B cell (primary cell): ENCODE measurements around the gene TMEM220. TPM values are rescaled to one million over a fixed set of nuclear protein-coding genes. Genes with fewer than 3 reads are reported as not detected.

ENCODE experiments used
- ATAC-seq: fragments of 200-7000 bp; cut with Tn5 transposase; one replicate; pipeline ENCODE4 v1.10.0; 2021; ENCODE audit warnings: low read depth, mild to moderate bottlenecking, moderate number of reproducible peaks, moderate library complexity
- CTCF ChIA-PET: fragments of 350-600 bp; sonication (Branson Sonifier 250); formaldehyde crosslinking; loops from one replicate; lab custom pipeline; 2021; ENCODE audit warnings: antibody characterized with exemption, inconsistent platforms; lab: Charles Lee
- POLR2A ChIA-PET: fragments of 350-600 bp; sonication (Branson Sonifier 250); formaldehyde crosslinking; loops from one replicate; lab custom pipeline; 2021; ENCODE audit warnings: antibody characterized with exemption; lab: Charles Lee
- DNase-seq: peaks from one replicate; pipeline ENCODE4 v3.0.0; 2013
- H2AFZ ChIP-seq: 2 replicates; pipeline ENCODE4 v1.6.1; 2012; ENCODE audit warnings: mild to moderate bottlenecking, low read depth, low read length; ENCODE audit not compliant: insufficient read depth, poor library complexity, severe bottlenecking
- H3K27ac ChIP-seq, 2 donors: 1 replicate in 1 of 2; 2 replicates in 1 of 2; pipeline ENCODE4 v1.5.1; 2012 to 2013; ENCODE audit warnings: low read length in 2 of 2, mild to moderate bottlenecking in 2 of 2, moderate library complexity in 1 of 2
- H3K27me3 ChIP-seq, 4 experiments: fragments of 200-600 bp in 1 of 4; sonication (generic) in 1 of 4; replicated peaks in 1 of 4; 1 replicate in 2 of 4; 2 replicates in 2 of 4; pipeline versions ENCODE4 v1.6.1 to v1.7.0; 2013 to 2016; ENCODE audit warnings: low read length in 3 of 4, mild to moderate bottlenecking in 2 of 4, mixed read lengths in 1 of 4, moderate library complexity in 1 of 4; ENCODE audit not compliant: insufficient read depth in 4 of 4, control insufficient read depth in 3 of 4; ENCODE audit errors: control extremely low read depth in 1 of 4
- H3K36me3 ChIP-seq, 2 experiments: replicated peaks in 1 of 2; 1 replicate in 1 of 2; 2 replicates in 1 of 2; pipeline versions ENCODE4 v1.6.1 to v1.7.1; 2013; ENCODE audit warnings: low read length in 1 of 2; ENCODE audit not compliant: insufficient read depth in 2 of 2, control insufficient read depth in 1 of 2; ENCODE audit errors: control extremely low read depth in 1 of 2, extremely low read depth in 1 of 2
- H3K4me1 ChIP-seq, 2 donors: fragments of 200-600 bp in 1 of 2; sonication (generic) in 1 of 2; 1 replicate in 1 of 2; 2 replicates in 1 of 2; pipeline versions ENCODE4 v1.5.1 to v1.6.1; 2013 to 2017; ENCODE audit warnings: low read length in 2 of 2; ENCODE audit not compliant: control insufficient read depth in 2 of 2, insufficient read depth in 2 of 2
- H3K4me2 ChIP-seq: replicated peaks from 2 replicates; pipeline ENCODE3; 2012; ENCODE audit warnings: mild to moderate bottlenecking, low read depth, low read length; ENCODE audit not compliant: poor library complexity, severe bottlenecking
- H3K4me3 ChIP-seq, 5 experiments: fragments of 200-600 bp in 1 of 5; sonication (generic) in 1 of 5; 1 replicate in 3 of 5; 2 replicates in 2 of 5; pipeline versions ENCODE4 v1.5.1 to v1.7.0; 2011 to 2016; ENCODE audit warnings: low read length in 4 of 5, mild to moderate bottlenecking in 4 of 5, low read depth in 2 of 5, control low read depth in 1 of 5, moderate library complexity in 1 of 5; ENCODE audit not compliant: insufficient read depth in 1 of 5; ENCODE audit errors: control extremely low read depth in 1 of 5, extremely low read depth in 1 of 5
- H3K79me2 ChIP-seq: fragments of 200-600 bp; sonication (generic); one replicate; pipeline ENCODE4 v1.6.0; 2016; ENCODE audit warnings: low read length; ENCODE audit not compliant: control insufficient read depth, insufficient read depth
- H3K9ac ChIP-seq: fragments of 200-600 bp; sonication (generic); 2 replicates; pipeline ENCODE4 v1.6.1; 2017; ENCODE audit warnings: mild to moderate bottlenecking, low read length, moderate library complexity
- H3K9me3 ChIP-seq, 3 donors: one replicate each; pipeline versions ENCODE4 v1.6.1 to v1.7.1; 2013; ENCODE audit warnings: low read length in 2 of 3; ENCODE audit not compliant: control insufficient read depth in 2 of 3, insufficient read depth in 1 of 3; ENCODE audit errors: control extremely low read depth in 1 of 3
- H4K20me1 ChIP-seq: 2 replicates; pipeline ENCODE4 v1.6.0; 2012; ENCODE audit warnings: mild to moderate bottlenecking, low read length; ENCODE audit not compliant: insufficient read depth, control insufficient read depth, poor library complexity, severe bottlenecking
- H3K27ac Mint-ChIP-seq: one replicate; pipeline ENCODE4 v1.8.0; 2021; ENCODE audit warnings: mixed read lengths
- H3K27me3 Mint-ChIP-seq: one replicate; pipeline ENCODE4 v1.8.0; 2021; ENCODE audit warnings: mixed read lengths
- H3K4me1 Mint-ChIP-seq: one replicate; pipeline ENCODE4 v1.8.0; 2021; ENCODE audit warnings: mixed read lengths
- H3K4me3 Mint-ChIP-seq: one replicate; pipeline ENCODE4 v1.8.0; 2021; ENCODE audit warnings: mixed read lengths
- H3K9me3 Mint-ChIP-seq: one replicate; pipeline ENCODE4 v1.8.0; 2022; ENCODE audit warnings: mixed read lengths; ENCODE audit not compliant: insufficient read depth
- EZH2 ChIP-seq: IDR thresholded peaks from 2 replicates; pipeline ENCODE4 v1.6.1; 2012; ENCODE audit warnings: borderline replicate concordance, low read depth, mild to moderate bottlenecking, moderate library complexity, low read length; ENCODE audit not compliant: insufficient read depth, poor library complexity, severe bottlenecking
- WGBS: methylation state at CpG from one replicate; pipeline ENCODE4 v1.1.5; 2013; ENCODE audit warnings: missing lambda C conversion rate; ENCODE audit not compliant: insufficient coverage; 5-methylcytosine and 5-hydroxymethylcytosine counted together
- intact Hi-C: fragments of 100-400 bp; cut with micrococcal nuclease; formaldehyde crosslinking; loops from one replicate; pipeline ENCODE4 v1.10.0; 2022
- polyA plus RNA-seq: library from polyadenylated mRNA; depleted of rRNA; stranded (reverse); fragments of >200 nt; gene quantifications from 2 replicates; pipeline ENCODE4 v1.2.3, GENCODE V29; 2012
- total RNA-seq, 2 donors: library from RNA; stranded (reverse); fragments of 120-200 nt in 1 of 2; gene quantifications; 1 replicate in 1 of 2; 2 replicates in 1 of 2; pipeline versions ENCODE4 v1.2.3 to v1.2.4, GENCODE V29; 2013 to 2022
- TF ChIP-seq, protein P1 (sequence below): fragments of 200-600 bp; IDR thresholded peaks from one replicate; pipeline ENCODE4 v1.8.0; 2022; ENCODE audit warnings: antibody characterized with exemption, mild to moderate bottlenecking

The TMEM220 gene
- total and polyA plus RNA-seq, 2 donors (not counting 1 experiment from before 2014, with no cell fraction given) = 2.9 to 7.4 TPM

DNA sequence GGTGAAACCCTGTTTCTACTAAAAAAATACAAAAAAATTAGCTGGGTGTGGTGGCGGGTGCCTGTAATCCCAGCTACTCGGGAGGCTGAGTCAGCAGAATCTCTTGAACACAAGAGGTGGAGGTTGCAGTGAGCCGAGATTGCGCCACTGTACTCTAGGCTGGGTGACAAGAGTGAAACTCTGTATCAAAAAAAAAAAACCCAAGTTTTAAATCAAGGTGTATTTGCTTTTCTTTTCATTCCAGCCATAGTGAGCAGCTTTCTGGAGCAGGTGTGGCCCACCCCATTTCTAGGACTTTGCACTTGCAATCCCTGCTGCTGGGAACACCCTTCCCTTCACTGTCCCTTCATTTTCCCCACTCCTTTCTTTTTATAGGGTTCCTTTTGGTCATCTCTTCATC lies 45.2 kb upstream of the TMEM220 start:
- TF ChIP-seq EZH2 = no peak
- TF ChIP-seq, protein P1, sequence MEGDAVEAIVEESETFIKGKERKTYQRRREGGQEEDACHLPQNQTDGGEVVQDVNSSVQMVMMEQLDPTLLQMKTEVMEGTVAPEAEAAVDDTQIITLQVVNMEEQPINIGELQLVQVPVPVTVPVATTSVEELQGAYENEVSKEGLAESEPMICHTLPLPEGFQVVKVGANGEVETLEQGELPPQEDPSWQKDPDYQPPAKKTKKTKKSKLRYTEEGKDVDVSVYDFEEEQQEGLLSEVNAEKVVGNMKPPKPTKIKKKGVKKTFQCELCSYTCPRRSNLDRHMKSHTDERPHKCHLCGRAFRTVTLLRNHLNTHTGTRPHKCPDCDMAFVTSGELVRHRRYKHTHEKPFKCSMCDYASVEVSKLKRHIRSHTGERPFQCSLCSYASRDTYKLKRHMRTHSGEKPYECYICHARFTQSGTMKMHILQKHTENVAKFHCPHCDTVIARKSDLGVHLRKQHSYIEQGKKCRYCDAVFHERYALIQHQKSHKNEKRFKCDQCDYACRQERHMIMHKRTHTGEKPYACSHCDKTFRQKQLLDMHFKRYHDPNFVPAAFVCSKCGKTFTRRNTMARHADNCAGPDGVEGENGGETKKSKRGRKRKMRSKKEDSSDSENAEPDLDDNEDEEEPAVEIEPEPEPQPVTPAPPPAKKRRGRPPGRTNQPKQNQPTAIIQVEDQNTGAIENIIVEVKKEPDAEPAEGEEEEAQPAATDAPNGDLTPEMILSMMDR = no peak
- no peak overlapping the region for H3K4me3 ChIP-seq
- 86% methylated on average over 3 of the region's 4 CpGs for WGBS
- H3K9ac ChIP-seq = no peak overlapping the region
- peaks cover 0 to 4% (median 0%) of the 10 kb centered on the region in 4 experiments for H3K27me3 ChIP-seq
- no peak for ATAC-seq
- no peaks in the 10 kb centered on the region for H4K20me1 ChIP-seq
- Mint-ChIP-seq H3K27ac (no peak overlapping the region), H3K4me1 (peaks cover 5% of the 10 kb centered on the region), H3K27me3 (peaks cover 2% of the 10 kb centered on the region), H3K4me3 (no peak overlapping the region), H3K9me3 (peaks cover 8% of the 10 kb centered on the region)
- H3K4me2 ChIP-seq = no peak overlapping the region
- intact Hi-C loops = no loop called here
- H2AFZ ChIP-seq = no peak overlapping the region
- no peak overlapping the region for H3K27ac ChIP-seq
- H3K36me3 ChIP-seq = no peaks in the 10 kb centered on the region
- POLR2A ChIA-PET = no interaction called here
- CTCF ChIA-PET = no interaction called here
- H3K9me3 ChIP-seq = peaks cover 0 to 8% (median 6%) of the 10 kb centered on the region in 3 donors
- H3K4me1 ChIP-seq = peaks cover 0 to 6% of the 10 kb centered on the region in 2 donors
- H3K79me2 ChIP-seq = no peaks in the 10 kb centered on the region
- no peak for DNase-seq

DNA sequence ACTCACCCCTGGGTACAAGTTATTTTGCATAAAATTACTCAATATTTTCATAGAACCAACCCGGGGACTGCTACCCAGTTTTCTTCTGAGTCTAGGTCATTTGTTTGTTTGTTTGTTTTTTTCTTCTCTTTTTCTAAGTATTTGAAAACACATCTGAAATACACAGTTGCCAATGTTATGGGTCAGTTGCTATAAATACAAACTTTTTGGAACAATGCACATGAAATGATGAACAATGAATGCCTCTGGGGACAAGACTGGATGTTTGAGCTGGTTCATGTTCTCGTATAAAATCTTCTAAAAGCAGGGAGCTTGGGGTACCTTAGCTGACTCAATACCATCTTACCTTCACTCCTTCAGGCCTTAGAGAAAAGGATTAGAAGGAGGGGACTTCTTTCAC lies 43.6 kb upstream of the TMEM220 start:
- ChIA-PET POLR2A (no interaction called here), CTCF (interaction anchor here (1.1 kb wide), 1 partner anchor 11 kb away, joined by 5 read pairs; no protein-coding TSS in a partner anchor)
- H3K36me3 ChIP-seq = no peaks in the 10 kb centered on the region
- H3K4me3 ChIP-seq = no peak overlapping the region
- H3K4me2 ChIP-seq = no peak overlapping the region
- H3K9me3 ChIP-seq = peaks cover 0 to 8% (median 6%) of the 10 kb centered on the region in 3 donors
- no peaks in the 10 kb centered on the region for H4K20me1 ChIP-seq
- ATAC-seq (no peak), DNase-seq (no peak)
- H3K4me1 Mint-ChIP-seq = peaks cover 5% of the 10 kb centered on the region
- H3K9me3 Mint-ChIP-seq = peaks cover 8% of the 10 kb centered on the region
- H3K9ac ChIP-seq = no peak overlapping the region
- TF ChIP-seq EZH2 = no peak
- TF ChIP-seq, protein P1 = no peak
- peaks cover 2% of the 10 kb centered on the region for H3K27me3 Mint-ChIP-seq
- H3K4me1 ChIP-seq = peaks cover 0 to 6% of the 10 kb centered on the region in 2 donors
- H3K79me2 ChIP-seq = no peaks in the 10 kb centered on the region
- no peak overlapping the region for H2AFZ ChIP-seq
- intact Hi-C loops = no loop called here
- no peak overlapping the region for H3K4me3 Mint-ChIP-seq
- no CpG with 5 or more reads among the region's 2 CpGs for WGBS
- H3K27ac Mint-ChIP-seq = no peak overlapping the region
- H3K27ac ChIP-seq = no peak overlapping the region
- peaks cover 0 to 4% (median 0%) of the 10 kb centered on the region in 4 experiments for H3K27me3 ChIP-seq
